Activated naive CD4-positive, alpha-beta T cell treated with anti-CD3 and anti-CD28 coated beads for 36 hours (primary cell): ENCODE results near the gene UGGT2. TPM values are rescaled to one million over a fixed set of nuclear protein-coding genes. Genes with fewer than 3 reads are reported as not detected.
"Not testable (repeated sequence)": the region's sequence is repeated elsewhere in the genome, so short reads cannot be mapped to it uniquely, and the experiment has no call there.

Source experiments
- CTCF ChIA-PET: fragments of 350-600 bp; sonication (Branson Sonifier 250); formaldehyde crosslinking; loops from one replicate; lab custom pipeline; 2021; ENCODE audit warnings: antibody characterized with exemption; lab: Charles Lee
- DNase-seq: peaks from one replicate; pipeline ENCODE4 v3.0.0-alpha.2; 2020
- H3K27ac Mint-ChIP-seq: one replicate; pipeline ENCODE4 v1.8.0; 2021; ENCODE audit warnings: mild to moderate bottlenecking, mixed read lengths
- H3K27me3 Mint-ChIP-seq: one replicate; pipeline ENCODE4 v1.8.0; 2021; ENCODE audit warnings: low read depth, mixed read lengths
- H3K36me3 Mint-ChIP-seq: one replicate; pipeline ENCODE4 v1.8.0; 2021; ENCODE audit warnings: low read depth, mixed read lengths
- H3K4me1 Mint-ChIP-seq: one replicate; pipeline ENCODE4 v1.8.0; 2021; ENCODE audit warnings: low read depth, mixed read lengths
- H3K4me3 Mint-ChIP-seq: one replicate; pipeline ENCODE4 v1.8.0; 2021; ENCODE audit warnings: mild to moderate bottlenecking, moderate library complexity, mixed read lengths
- H3K9me3 Mint-ChIP-seq: one replicate; pipeline ENCODE4 v1.8.0; 2021; ENCODE audit warnings: mixed read lengths
- intact Hi-C: fragments of 100-400 bp; cut with micrococcal nuclease; formaldehyde crosslinking; loops from one replicate; pipeline ENCODE4 v1.15.1; 2023
- total RNA-seq, 2 experiments: library from RNA; stranded (reverse); gene quantifications; one replicate each; pipeline ENCODE4 v1.2.3, GENCODE V29; 2021

Gene UGGT2
- total RNA-seq, 2 experiments from 2014 or later: 0.12 TPM; not detected in 1

GRCh38 chr13:96081888-96082287, 28.7 kb upstream of the UGGT2 start:
- DNase-seq: no peak
- H3K36me3 Mint-ChIP-seq: no peaks in the 10 kb centered on the region
- H3K4me3 Mint-ChIP-seq: no peak overlapping the region
- CTCF ChIA-PET: no interaction called here
- intact Hi-C loops: no loop called here
- peaks cover 2% of the 10 kb centered on the region for H3K9me3 Mint-ChIP-seq
- H3K27ac Mint-ChIP-seq: no peak overlapping the region
- H3K4me1 Mint-ChIP-seq: no peaks in the 10 kb centered on the region
- H3K27me3 Mint-ChIP-seq: peaks cover 7% of the 10 kb centered on the region

GRCh38 chr13:96080676-96081075, 27.5 kb upstream of the UGGT2 start:
- Mint-ChIP-seq H3K27me3 (peaks cover 5% of the 10 kb centered on the region), H3K27ac (no peak overlapping the region), H3K9me3 (peaks cover 2% of the 10 kb centered on the region), H3K4me1 (no peaks in the 10 kb centered on the region), H3K4me3 (no peak overlapping the region), H3K36me3 (no peaks in the 10 kb centered on the region)
- CTCF ChIA-PET: no interaction called here
- no peak for DNase-seq
- intact Hi-C loops: no loop called here

GRCh38 chr13:96075953-96076543, 22.8 kb upstream of the UGGT2 start:
- H3K27ac Mint-ChIP-seq: no peak overlapping the region
- CTCF ChIA-PET: interaction anchor here (0.8 kb wide), 1 partner anchor 62 kb away, joined by 3 read pairs; no protein-coding TSS in a partner anchor
- H3K9me3 Mint-ChIP-seq: no peaks in the 10 kb centered on the region
- H3K4me3 Mint-ChIP-seq: no peak overlapping the region
- intact Hi-C loops: no loop called here
- no peaks in the 10 kb centered on the region for H3K27me3 Mint-ChIP-seq
- H3K36me3 Mint-ChIP-seq: no peaks in the 10 kb centered on the region
- H3K4me1 Mint-ChIP-seq: no peaks in the 10 kb centered on the region
- no peak for DNase-seq

GRCh38 chr13:96072392-96072791, 19.2 kb upstream of the UGGT2 start:
- intact Hi-C loops: no loop called here
- Mint-ChIP-seq H3K27ac (no peak overlapping the region), H3K4me1 (no peaks in the 10 kb centered on the region), H3K36me3 (no peaks in the 10 kb centered on the region), H3K9me3 (peaks cover 3% of the 10 kb centered on the region), H3K27me3 (no peaks in the 10 kb centered on the region), H3K4me3 (no peak overlapping the region)
- CTCF ChIA-PET: no interaction called here
- DNase-seq: no peak

- no peak overlapping the region for H3K4me3 Mint-ChIP-seq
- no peaks in the 10 kb centered on the region for H3K36me3 Mint-ChIP-seq
- CTCF ChIA-PET: no interaction called here
- peaks cover 3% of the 10 kb centered on the region for H3K9me3 Mint-ChIP-seq
- intact Hi-C loops: no loop called here
- H3K27ac Mint-ChIP-seq: no peak overlapping the region
- no peak for DNase-seq
- no peaks in the 10 kb centered on the region for H3K4me1 Mint-ChIP-seq
- no peaks in the 10 kb centered on the region for H3K27me3 Mint-ChIP-seq
These were observed 18.3 kb upstream of the UGGT2 start for GRCh38 chr13:96071504-96071903.

GRCh38 chr13:96068729-96069128, 15.5 kb upstream of the UGGT2 start:
- CTCF ChIA-PET: no interaction called here
- H3K36me3 Mint-ChIP-seq: no peaks in the 10 kb centered on the region
- no peaks in the 10 kb centered on the region for H3K27me3 Mint-ChIP-seq
- H3K4me3 Mint-ChIP-seq: no peak overlapping the region
- H3K9me3 Mint-ChIP-seq: peaks cover 5% of the 10 kb centered on the region
- H3K4me1 Mint-ChIP-seq: no peaks in the 10 kb centered on the region
- intact Hi-C loops: no loop called here
- DNase-seq: no peak
- no peak overlapping the region for H3K27ac Mint-ChIP-seq

GRCh38 chr13:96065849-96066248, 12.6 kb upstream of the UGGT2 start:
- intact Hi-C loops: no loop called here
- H3K4me1 Mint-ChIP-seq: no peaks in the 10 kb centered on the region
- H3K36me3 Mint-ChIP-seq: no peaks in the 10 kb centered on the region
- no peak overlapping the region for H3K4me3 Mint-ChIP-seq
- DNase-seq: no peak
- peaks cover 5% of the 10 kb centered on the region for H3K9me3 Mint-ChIP-seq
- CTCF ChIA-PET: no interaction called here
- H3K27me3 Mint-ChIP-seq: no peaks in the 10 kb centered on the region
- no peak overlapping the region for H3K27ac Mint-ChIP-seq

- H3K27me3 Mint-ChIP-seq: peaks cover 53% of the 10 kb centered on the region
- no peak overlapping the region for H3K27ac Mint-ChIP-seq
- CTCF ChIA-PET: no interaction called here
- no peaks in the 10 kb centered on the region for H3K36me3 Mint-ChIP-seq
- intact Hi-C loops: no loop called here
- peaks cover 9% of the 10 kb centered on the region for H3K9me3 Mint-ChIP-seq
- peak overlapping the region; percentile 12 for H3K4me3 Mint-ChIP-seq
- no peak for DNase-seq
- peaks cover 7% of the 10 kb centered on the region for H3K4me1 Mint-ChIP-seq
These were observed 572 bp downstream of the UGGT2 start for GRCh38 chr13:96052656-96053002.

- H3K4me1 Mint-ChIP-seq, DNase-seq, CTCF ChIA-PET, intact Hi-C loops, H3K27ac Mint-ChIP-seq, H3K4me3 Mint-ChIP-seq, H3K36me3 Mint-ChIP-seq, H3K9me3 Mint-ChIP-seq: not testable (repeated sequence)
- peaks cover 50% of the 10 kb centered on the region for H3K27me3 Mint-ChIP-seq
These were observed 1.3 kb downstream of the UGGT2 start for GRCh38 chr13:96051946-96052345.

GRCh38 chr13:96051491-96051890, 1.7 kb downstream of the UGGT2 start:
- H3K27ac Mint-ChIP-seq: not testable (repeated sequence)

GRCh38 chr13:96050955-96051354, 2.2 kb downstream of the UGGT2 start:
- peaks cover 51% of the 10 kb centered on the region for H3K27me3 Mint-ChIP-seq
- intact Hi-C loops, H3K27ac Mint-ChIP-seq: not testable (repeated sequence)

More at GRCh38 chr13:96051491-96051890, 1.7 kb downstream of the UGGT2 start:
- CTCF ChIA-PET, H3K4me1 Mint-ChIP-seq, DNase-seq, H3K9me3 Mint-ChIP-seq, intact Hi-C loops, H3K4me3 Mint-ChIP-seq, H3K36me3 Mint-ChIP-seq: not testable (repeated sequence)
- H3K27me3 Mint-ChIP-seq: peaks cover 51% of the 10 kb centered on the region

GRCh38 chr13:96046449-96047126, 6.6 kb downstream of the UGGT2 start:
- Mint-ChIP-seq H3K9me3 (peaks cover 10% of the 10 kb centered on the region), H3K27me3 (peaks cover 26% of the 10 kb centered on the region)
- DNase-seq, CTCF ChIA-PET, H3K27ac Mint-ChIP-seq, H3K36me3 Mint-ChIP-seq, H3K4me3 Mint-ChIP-seq, H3K4me1 Mint-ChIP-seq, intact Hi-C loops: not testable (repeated sequence)

More at GRCh38 chr13:96050955-96051354, 2.2 kb downstream of the UGGT2 start:
- DNase-seq, CTCF ChIA-PET, H3K4me1 Mint-ChIP-seq, H3K36me3 Mint-ChIP-seq, H3K9me3 Mint-ChIP-seq, H3K4me3 Mint-ChIP-seq: not testable (repeated sequence)

GRCh38 chr13:96044238-96044637, 9.0 kb downstream of the UGGT2 start:
- no peaks in the 10 kb centered on the region for H3K4me1 Mint-ChIP-seq
- H3K36me3 Mint-ChIP-seq: no peaks in the 10 kb centered on the region

More at GRCh38 chr13:96044238-96044637, 9.0 kb downstream of the UGGT2 start:
- Mint-ChIP-seq H3K4me3 (no peak overlapping the region), H3K27ac (no peak overlapping the region), H3K9me3 (peaks cover 10% of the 10 kb centered on the region), H3K27me3 (peaks cover 14% of the 10 kb centered on the region)
- CTCF ChIA-PET: no interaction called here
- DNase-seq: no peak
- intact Hi-C loops: no loop called here
